Measurements from ENCODE around the gene MMEL1.
"Not testable (repeated sequence)": the region's sequence is repeated elsewhere in the genome, so short reads cannot be mapped to it uniquely, and the experiment has no call there.

The MMEL1 gene

GRCh38 chr1:2590233-2591141 lies 42.3 kb downstream of the MMEL1 start:
- no peak for DNase-seq (ENCODE audit: low spot score)

- no peak for DNase-seq (ENCODE audit: low spot score)
These were observed 43.2 kb downstream of the MMEL1 start for GRCh38 chr1:2589431-2590232.

GRCh38 chr1:2588661-2589430 lies 44.0 kb downstream of the MMEL1 start:
- no peak for DNase-seq (ENCODE audit: low spot score)

DNA sequence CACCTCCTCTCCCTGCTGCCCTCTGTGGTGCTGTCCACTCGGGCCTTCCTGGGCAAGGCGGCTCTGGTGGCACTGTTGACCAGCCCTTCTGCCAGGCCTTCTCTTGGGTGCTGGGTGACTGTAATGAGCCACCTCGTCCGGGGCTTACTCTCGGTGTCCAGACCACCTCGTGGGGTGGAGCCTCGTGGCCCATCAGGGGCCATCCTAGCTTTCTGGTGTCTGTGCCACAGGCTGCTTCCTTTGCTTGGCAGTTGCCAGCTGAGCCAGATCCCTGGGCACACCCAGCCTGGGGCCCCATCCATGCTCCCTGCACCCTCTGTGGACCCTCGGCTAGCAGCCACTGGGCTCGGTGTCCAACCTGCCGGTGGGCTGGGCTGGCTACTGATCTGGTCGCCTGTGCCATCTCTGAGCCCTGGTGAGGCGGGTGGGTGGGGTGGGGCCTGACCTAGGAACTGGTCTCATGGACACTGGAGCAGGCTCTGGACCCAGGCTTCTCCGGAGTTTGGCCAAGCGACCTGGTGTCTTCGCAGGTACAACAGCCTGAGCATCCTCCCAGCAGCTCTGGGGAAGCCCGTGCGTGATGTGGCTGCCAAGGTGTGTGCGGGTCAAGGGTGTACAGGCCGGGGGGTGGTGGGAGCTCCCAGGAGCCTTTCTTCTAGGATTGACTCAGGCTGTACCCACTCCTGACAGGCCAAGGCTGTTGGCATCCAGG lies 44.8 kb downstream of the MMEL1 start:
- DNase-seq (ENCODE audit: low spot score) = no peak

DNA sequence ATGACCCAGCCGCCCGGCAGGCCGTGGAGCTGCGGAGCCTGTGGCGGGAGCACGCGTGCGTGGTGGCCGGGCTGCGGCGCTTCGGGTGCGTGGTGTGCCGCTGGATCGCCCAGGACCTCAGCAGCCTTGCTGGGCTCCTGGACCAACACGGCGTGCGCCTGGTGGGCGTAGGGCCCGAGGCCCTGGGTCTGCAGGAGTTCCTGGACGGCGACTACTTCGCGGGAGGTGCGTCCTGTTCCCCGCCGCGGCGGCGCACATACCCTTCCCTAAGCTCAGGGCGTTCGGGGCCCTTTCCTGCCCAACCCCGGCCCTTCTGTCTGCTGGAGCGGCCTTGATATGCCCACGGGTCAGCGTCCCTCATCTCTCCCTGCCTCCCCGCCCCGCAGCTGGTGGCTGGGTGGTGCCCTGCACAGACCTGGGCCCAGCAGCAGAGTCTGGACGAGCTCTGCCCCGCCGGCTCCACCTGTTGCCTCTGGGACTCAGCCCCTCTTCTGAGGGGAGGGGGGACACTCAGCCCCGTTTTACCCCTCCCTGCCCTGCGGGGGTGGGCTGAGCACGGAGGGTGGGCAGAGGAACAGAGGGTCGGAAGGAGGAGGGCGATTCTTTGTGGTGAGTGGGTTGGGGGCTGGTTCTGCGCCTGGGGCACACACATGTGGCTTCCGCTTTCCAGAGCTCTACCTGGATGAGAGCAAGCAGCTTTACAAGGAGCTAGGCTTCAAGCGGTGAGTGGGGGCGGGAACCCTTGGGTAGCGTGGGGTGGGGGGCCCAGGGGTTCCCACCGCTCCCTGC lies 45.6 kb downstream of the MMEL1 start:
- DNase-seq (ENCODE audit: low spot score) = no peak

GRCh38 chr1:2586154-2587070 lies 46.4 kb downstream of the MMEL1 start, which contains the start of gene PRXL2B:
TSS of gene PRXL2B (plus strand) at chr1:2586777. CDS start at chr1:2586886, 109 bp downstream.
- peak; percentile 96 for DNase-seq (ENCODE audit: low spot score)

DNA sequence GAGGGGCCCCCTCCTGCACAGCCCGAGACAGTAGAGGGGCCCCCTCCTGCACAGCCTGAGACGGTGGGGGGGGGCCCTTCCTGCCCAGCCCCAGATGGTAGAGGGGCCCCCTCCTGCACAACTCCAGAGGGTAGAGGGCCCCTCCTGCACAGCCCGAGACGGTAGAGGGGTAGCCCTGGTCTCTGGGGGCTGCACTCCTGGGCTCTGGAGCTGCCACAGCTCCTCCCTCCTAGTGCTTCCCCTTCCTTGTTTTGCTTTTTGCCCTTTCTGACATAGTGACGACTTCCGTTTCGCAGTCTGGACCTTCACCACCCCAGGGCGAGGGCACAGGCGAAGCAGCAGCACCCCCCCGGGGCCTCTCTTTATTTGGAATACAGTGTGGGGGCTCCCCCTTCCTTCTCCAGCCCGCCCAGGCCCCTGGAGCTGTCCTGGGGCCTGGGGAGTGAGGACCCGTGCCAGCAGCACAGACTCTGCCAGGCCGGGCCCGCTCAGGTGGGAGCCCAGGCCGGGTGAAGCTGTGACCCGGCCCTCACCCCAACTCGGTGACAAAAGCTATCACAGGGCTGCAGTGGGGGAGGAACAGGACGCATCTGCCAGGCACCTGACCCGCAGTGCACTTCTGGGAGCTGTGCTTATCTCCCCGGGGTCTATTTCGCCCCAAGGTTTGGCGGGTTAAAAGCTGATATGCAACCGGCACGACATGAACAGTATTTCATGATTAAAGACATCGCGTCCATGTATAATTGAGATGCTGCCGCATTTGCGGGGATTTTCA lies 47.3 kb downstream of the MMEL1 start:
- DNase-seq (ENCODE audit: low spot score) = peak; percentile 50

GRCh38 chr1:2584686-2585317 lies 48.0 kb downstream of the MMEL1 start:
- DNase-seq (ENCODE audit: low spot score) = peak; percentile 9

DNA sequence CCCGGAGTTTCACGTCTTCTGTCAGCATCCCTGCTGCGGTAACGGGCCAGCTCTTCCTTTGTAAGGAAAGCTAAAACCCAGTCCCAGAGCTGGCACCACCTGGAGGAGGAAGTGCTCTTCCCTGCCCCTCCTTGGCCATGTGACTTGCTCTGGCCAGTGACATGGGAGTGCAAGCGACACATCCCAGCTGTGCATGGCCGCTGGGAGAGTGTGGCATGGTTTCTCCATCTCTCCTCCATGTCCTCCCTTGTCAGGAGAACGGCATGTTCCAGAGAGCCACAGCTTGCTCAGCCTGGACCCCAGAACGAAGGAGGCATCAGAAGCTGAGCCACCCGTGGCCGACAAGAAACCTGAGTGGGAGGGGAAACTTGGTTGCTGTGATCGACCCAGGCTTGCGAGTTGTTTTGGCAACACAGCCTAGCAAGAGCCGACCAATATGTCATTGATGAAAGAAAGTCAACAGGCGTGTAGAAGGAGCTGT lies 48.9 kb downstream of the MMEL1 start:
- no peak for DNase-seq (ENCODE audit: low spot score)

DNA sequence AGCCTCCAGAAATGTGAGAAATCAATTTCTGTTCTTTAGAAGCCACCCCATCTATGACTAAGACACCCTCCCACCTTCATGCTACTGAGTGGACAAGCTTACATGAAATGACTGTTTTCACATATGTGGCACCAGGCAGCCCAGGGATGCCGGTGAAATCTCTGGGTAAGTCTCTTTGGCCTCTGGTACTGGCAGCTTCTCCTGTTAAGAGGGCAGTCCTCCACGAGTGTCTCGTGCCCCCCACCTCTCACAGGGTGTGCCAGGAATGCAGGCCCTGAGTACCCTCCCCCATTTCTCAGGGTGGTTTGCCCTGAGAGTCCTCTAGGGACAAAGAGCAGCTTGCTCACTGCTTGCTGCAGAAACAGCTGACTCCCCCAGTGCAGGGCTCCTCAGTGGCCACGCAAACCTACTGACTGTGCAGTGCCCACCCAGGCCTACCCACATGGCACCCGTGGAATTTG lies 49.5 kb downstream of the MMEL1 start:
- no peak for DNase-seq (ENCODE audit: low spot score)

DNA sequence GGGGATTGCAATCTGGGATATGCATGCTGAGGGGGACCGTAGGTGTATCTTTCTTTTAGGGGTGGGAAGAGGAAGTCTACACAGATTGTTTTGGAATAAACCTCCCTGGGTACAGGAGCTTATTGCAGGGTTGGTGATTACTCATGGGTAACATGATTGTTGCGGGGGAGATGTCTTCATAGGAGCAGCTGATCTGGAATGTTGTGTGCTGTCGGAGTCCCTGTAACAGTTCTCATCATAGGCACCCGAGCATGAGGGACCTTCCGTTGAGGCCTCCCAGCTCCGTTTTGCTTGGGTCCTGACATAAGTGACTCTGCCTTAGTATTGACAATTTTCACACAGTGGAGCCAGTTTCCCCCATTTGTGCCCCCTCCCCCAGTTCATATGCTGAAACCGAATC lies 50.4 kb downstream of the MMEL1 start:
- no peak for DNase-seq (ENCODE audit: low spot score)

- no peak for DNase-seq (ENCODE audit: low spot score)
These were observed 52.1 kb downstream of the MMEL1 start for GRCh38 chr1:2580691-2581090.

DNA sequence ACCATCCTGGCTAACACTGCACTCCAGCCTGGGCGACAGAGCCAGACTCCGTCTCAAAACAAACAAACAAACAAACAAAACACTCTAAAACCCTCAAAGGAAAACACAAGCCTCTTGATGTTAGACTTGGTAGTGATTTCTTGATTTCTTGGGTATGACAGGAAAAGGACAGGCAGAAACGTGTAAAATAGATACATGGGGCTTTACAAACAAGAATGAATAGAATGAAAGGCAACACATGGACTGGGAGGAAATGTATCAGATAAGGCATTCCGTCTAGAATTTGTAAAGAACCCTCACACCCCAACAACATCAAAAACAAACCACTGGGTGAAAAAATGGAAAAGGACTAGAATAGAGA lies 54.1 kb downstream of the MMEL1 start:
- no peak for DNase-seq (ENCODE audit: low spot score)

DNA sequence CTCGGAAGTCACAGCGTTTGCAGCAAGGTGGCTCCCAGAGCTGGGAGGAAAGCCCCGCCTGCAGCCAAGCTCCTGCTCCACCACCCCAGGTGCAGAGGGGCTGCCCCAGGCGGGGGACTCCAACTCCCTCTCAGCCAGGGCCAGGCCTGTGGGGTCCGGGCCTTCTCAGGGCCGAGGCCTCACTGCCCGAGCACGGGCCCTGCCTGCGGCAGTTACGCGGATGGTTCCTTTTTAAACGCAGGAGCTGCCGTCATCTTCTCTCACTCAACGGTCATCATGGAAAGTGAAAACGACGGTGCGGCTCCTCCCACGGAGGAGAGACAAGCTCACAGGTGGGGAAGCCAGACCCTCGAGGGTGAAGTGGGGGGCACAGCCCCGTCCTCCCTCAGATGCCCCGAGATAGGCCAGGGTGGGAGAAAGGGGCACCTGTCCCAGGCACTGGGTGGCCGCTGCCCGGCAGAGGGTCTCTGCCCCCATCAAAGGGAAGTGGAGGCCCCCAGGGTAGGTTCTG lies 55.2 kb downstream of the MMEL1 start:
- DNase-seq (ENCODE audit: low spot score) = not testable (repeated sequence)

DNA sequence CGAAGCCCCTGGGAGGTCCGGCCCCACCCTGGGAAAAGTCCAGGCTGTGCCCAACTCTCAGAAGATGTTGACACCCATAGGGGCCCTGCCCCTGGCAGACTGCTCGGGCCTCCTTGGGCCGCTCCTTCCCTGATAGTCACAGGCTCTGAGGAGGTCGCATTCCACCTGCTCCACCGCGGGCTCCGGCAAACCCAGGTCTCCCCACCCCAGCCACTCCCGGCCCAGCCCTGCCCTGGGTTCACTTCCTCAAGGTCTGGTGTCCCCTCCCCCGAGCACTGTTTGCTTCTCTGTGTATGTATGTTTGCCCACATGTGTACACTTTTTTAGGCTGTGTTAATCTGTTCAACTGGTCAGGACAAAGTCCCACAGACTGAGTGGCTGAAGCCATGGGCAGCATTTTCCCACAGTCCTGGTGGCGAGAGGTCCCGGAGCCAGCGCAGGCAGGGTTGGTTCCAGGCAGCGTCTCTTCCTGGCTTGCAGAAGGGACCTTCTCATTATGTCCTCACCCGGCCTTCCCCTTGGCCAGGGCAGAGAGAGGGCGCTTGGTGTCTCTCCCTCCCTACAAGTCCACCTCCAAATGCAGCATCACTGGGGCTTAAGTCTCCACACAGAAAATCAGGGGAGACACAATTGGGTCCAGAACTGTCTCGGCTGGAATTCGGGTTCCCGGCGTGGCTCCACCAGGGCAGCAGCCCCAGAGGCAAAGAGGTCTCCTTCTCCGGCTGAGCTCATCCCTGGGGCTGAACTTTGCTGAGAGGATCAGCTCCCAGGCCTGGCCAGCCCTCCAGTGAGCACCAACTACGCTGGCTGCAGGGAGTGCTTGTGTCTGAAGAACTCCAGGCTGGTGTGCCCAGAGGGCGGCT lies 56.8 kb downstream of the MMEL1 start:
- no peak for DNase-seq (ENCODE audit: low spot score)

- DNase-seq (ENCODE audit: low spot score) = no peak
These were observed 58.5 kb downstream of the MMEL1 start for GRCh38 chr1:2574350-2574749.
